Upper lobe of left lung (tissue), 6 donors: ENCODE results near the gene DYRK2. TPM values are rescaled to one million over a fixed set of nuclear protein-coding genes. Genes with fewer than 3 reads are reported as not detected.

Experiments used
- ATAC-seq, 2 donors: fragments of 200-7000 bp; cut with Tn5 transposase; one replicate each; pipeline ENCODE4 v1.9.1; 2022; ENCODE audit warnings: mild to moderate bottlenecking in 2 of 2, moderate library complexity in 2 of 2; ENCODE audit not compliant: low FRiP score in 2 of 2
- DNase-seq, 2 donors: peaks; one replicate each; pipeline ENCODE4 v3.0.0-alpha.2; 2019 to 2020
- H3K27ac ChIP-seq, 4 donors: fragments of 200-600 bp; sonication (generic); one replicate each; pipeline ENCODE4 v1.5.1; 2016 to 2019
- H3K27me3 ChIP-seq, 4 donors: fragments of 200-600 bp; sonication (generic); one replicate each; pipeline ENCODE4 v1.5.1; 2017 to 2019
- H3K36me3 ChIP-seq, 4 donors: fragments of 200-600 bp; sonication (generic); one replicate each; pipeline ENCODE4 v1.5.1; 2016 to 2019
- H3K4me1 ChIP-seq, 4 donors: fragments of 200-600 bp; sonication (generic); one replicate each; pipeline ENCODE4 v1.5.1; 2018 to 2019
- H3K4me3 ChIP-seq, 4 donors: fragments of 200-600 bp; sonication (generic); one replicate each; pipeline ENCODE4 v1.5.1; 2017 to 2019; ENCODE audit warnings: mild to moderate bottlenecking in 2 of 4, moderate library complexity in 1 of 4
- H3K9me3 ChIP-seq, 4 donors: fragments of 200-600 bp; sonication (generic); one replicate each; pipeline ENCODE4 v1.5.1; 2018 to 2019
- CTCF ChIP-seq, 6 experiments: fragments of 450-650 bp in 4 of 6; fragments of 200-600 bp in 2 of 6; sonication (generic) in 2 of 6; IDR thresholded peaks; one replicate each; pipeline ENCODE4 v1.5.1; 2016 to 2019; ENCODE audit warnings: antibody characterized with exemption in 6 of 6
- EP300 ChIP-seq, 4 donors: sonication (generic); formaldehyde crosslinking; IDR thresholded peaks; one replicate each; pipeline ENCODE4 v1.5.1; 2017; ENCODE audit warnings: antibody characterized with exemption in 4 of 4, control low read depth in 2 of 4
- POLR2A ChIP-seq, 4 donors: fragments of 450-650 bp; IDR thresholded peaks; one replicate each; pipeline ENCODE4 v1.5.1; 2016 to 2017; ENCODE audit warnings: antibody characterized with exemption in 4 of 4, mild to moderate bottlenecking in 2 of 4
- POLR2AphosphoS5 ChIP-seq, 2 donors: sonication (generic); formaldehyde crosslinking; IDR thresholded peaks; one replicate each; pipeline ENCODE4 v1.5.1; 2017; ENCODE audit warnings: antibody characterized with exemption in 2 of 2
- WGBS, 2 donors: methylation state at CpG; one replicate each; pipeline ENCODE4 v1.1.5; 2017 to 2018; 5-methylcytosine and 5-hydroxymethylcytosine counted together
- total RNA-seq, 6 donors: library from RNA; depleted of rRNA in 4 of 6; stranded (reverse); fragments of >200 nt in 4 of 6; gene quantifications; one replicate each; pipeline versions ENCODE4 v1.1.0 to v1.2.1, GENCODE V29; 2016 to 2021
- donor health status: DM: no; HTN: no; CAD: no; lungs with moderate emphysema.
- donor health status: DM: no; HTN: yes; CAD: no; lungs with severe emphysema.

The DYRK2 gene
- total RNA-seq, 6 donors from 2014 or later, result 11.3 to 54.5 (median 17.9) TPM

- Histone ChIP-seq H3K4me1 (peaks cover 0 to 3% (median 0%) of the 10 kb centered on the region in 4 donors), H3K9me3 (no peaks in the 10 kb centered on the region), H3K27ac (no peak overlapping the region), H3K27me3 (no peaks in the 10 kb centered on the region), H3K36me3 (no peaks in the 10 kb centered on the region), H3K4me3 (no peak overlapping the region)
- TF ChIP-seq POLR2AphosphoS5 (IDR thresholded peaks at IDR 0.05) (no peak), EP300 (IDR thresholded peaks at IDR 0.05) (no peak), POLR2A (IDR thresholded peaks at IDR 0.05) (no peak), CTCF (IDR thresholded peaks at IDR 0.05) (no peak)
- DNase-seq (no peak), ATAC-seq (no peak)
Measured at GRCh38 chr12:67676624-67677023, 28.1 kb downstream of the DYRK2 start.

- no peak for DNase-seq
- peak in 1 of 2 donors; percentile 72 for ATAC-seq
- TF ChIP-seq CTCF (IDR thresholded peaks at IDR 0.05) (no peak), POLR2AphosphoS5 (IDR thresholded peaks at IDR 0.05) (no peak), EP300 (IDR thresholded peaks at IDR 0.05) (no peak), POLR2A (IDR thresholded peaks at IDR 0.05) (no peak)
- H3K4me3 ChIP-seq, result no peak overlapping the region
- no peaks in the 10 kb centered on the region for H3K27me3 ChIP-seq
- H3K27ac ChIP-seq, result no peak overlapping the region
- peaks cover 0 to 3% (median 0%) of the 10 kb centered on the region in 4 donors for H3K4me1 ChIP-seq
- 90 to 97% methylated on average over 3 of the region's 3 CpGs for WGBS, 2 donors
- no peaks in the 10 kb centered on the region for H3K36me3 ChIP-seq
- no peaks in the 10 kb centered on the region for H3K9me3 ChIP-seq
Measured at GRCh38 chr12:67677166-67677565, 28.6 kb downstream of the DYRK2 start.

GRCh38 chr12:67681105-67681778 is 32.7 kb downstream of the DYRK2 start:
- H3K36me3 ChIP-seq, result no peaks in the 10 kb centered on the region
- H3K9me3 ChIP-seq, result no peaks in the 10 kb centered on the region
- DNase-seq, result no peak
- peak in 1 of 2 donors; percentile 86 for ATAC-seq
- H3K4me1 ChIP-seq, result peaks cover 0 to 3% (median 0%) of the 10 kb centered on the region in 4 donors
- H3K27ac ChIP-seq, result no peak overlapping the region
- 77 to 79% methylated on average over 4 of the region's 4 CpGs for WGBS, 2 donors
- H3K27me3 ChIP-seq, result no peaks in the 10 kb centered on the region
- TF ChIP-seq EP300 (IDR thresholded peaks at IDR 0.05) (no peak), CTCF (IDR thresholded peaks at IDR 0.05) (no peak), POLR2A (IDR thresholded peaks at IDR 0.05) (no peak), POLR2AphosphoS5 (IDR thresholded peaks at IDR 0.05) (no peak)
- H3K4me3 ChIP-seq, result no peak overlapping the region

GRCh38 chr12:67681941-67682620 is 33.5 kb downstream of the DYRK2 start:
- Histone ChIP-seq H3K27me3 (no peaks in the 10 kb centered on the region), H3K36me3 (no peaks in the 10 kb centered on the region), H3K4me3 (no peak overlapping the region), H3K4me1 (peaks cover 0 to 3% (median 0%) of the 10 kb centered on the region in 4 donors), H3K27ac (no peak overlapping the region), H3K9me3 (no peaks in the 10 kb centered on the region)
- TF ChIP-seq POLR2A (IDR thresholded peaks at IDR 0.05) (no peak), EP300 (IDR thresholded peaks at IDR 0.05) (no peak), POLR2AphosphoS5 (IDR thresholded peaks at IDR 0.05) (no peak), CTCF (IDR thresholded peaks at IDR 0.05) (no peak)
- 94 to 97% methylated on average over 1 of the region's 1 CpG for WGBS, 2 donors
- ATAC-seq (no peak), DNase-seq (no peak)
